Measurements from ENCODE around the gene TF.
"Not testable (repeated sequence)": the region's sequence is repeated elsewhere in the genome, so short reads cannot be mapped to it uniquely, and the experiment has no call there.

TF gene

DNA sequence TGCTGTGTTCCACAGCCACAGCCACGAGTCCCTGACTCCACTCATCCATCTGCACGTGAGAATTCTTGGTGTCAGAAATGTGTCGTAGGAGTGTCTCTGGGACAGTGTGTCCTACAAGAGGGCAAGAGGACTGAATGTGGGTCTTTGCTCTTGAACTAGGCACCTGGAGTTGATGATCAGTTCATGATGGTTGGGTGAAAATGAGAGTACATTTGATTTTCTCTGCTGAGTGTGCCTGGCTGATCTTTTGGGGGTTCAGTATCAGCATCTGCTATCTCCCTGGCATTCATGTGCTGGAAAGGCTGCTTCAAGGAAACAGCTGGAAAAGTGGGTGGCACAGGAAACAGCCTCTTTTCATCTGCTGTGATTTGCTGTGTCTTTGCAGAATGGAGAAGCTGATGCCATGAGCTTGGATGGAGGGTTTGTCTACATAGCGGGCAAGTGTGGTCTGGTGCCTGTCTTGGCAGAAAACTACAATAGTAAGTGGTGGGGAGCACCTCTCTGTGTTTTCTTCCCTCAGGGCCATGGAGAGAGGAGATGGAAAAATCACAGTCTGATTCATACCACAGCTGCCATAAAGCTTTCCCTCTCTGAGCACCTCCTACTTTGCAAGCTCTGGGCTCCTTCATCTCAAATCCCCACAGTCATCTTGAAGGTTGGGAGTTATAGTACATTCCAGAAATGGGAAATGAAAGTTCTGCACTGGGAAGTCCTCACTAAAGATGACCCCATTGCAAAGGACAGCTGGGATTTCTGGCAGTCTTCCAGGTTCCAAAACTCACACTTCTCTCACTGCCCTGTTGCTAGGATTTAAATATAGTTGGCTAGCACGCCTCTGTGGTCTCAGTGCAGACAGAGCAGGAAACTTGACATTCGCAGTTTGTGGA is 17.8 kb downstream of the TF start:
- no peak for DNase-seq (ENCODE audit: low read depth)

DNA sequence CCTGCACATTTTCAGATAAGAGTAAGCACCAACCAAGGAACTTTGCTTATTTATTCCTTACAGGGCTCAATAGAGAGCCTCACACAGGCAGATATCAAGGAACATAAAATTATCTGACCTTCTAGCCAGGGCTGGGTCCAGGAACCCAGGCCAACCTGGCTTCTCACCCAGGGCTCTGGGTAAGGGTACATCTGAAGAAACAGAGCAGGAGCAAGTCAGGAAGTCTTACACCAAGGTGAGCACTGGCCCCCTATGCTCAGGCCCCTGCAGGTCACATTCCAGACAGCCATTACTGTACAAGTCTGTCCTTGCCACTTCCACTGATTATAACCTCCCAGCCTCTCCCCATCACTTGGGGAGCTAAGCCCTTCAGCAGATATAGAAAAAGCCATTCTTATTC is 19.1 kb downstream of the TF start:
- no peak for DNase-seq (ENCODE audit: low read depth)

DNA sequence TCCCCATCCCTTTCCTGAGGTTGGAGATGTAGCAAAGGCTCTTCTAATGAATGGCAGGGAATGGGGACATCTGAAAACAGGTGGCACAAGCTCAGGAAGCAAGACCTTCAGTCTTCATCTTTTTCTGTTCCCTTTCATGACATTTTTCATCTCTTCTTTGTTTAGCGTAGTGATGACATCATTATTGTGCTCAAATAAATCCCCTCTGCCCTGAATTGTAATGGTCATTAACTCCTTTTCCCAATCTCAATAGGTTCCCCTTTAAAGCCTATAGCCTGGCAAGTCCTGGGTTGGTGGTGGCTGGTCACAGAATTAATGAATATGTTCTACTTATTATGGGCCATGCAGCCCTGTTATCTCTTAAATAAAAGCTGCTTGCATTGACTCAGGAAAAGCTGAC is 21.4 kb downstream of the TF start:
- DNase-seq (ENCODE audit: low read depth), result no peak

DNA sequence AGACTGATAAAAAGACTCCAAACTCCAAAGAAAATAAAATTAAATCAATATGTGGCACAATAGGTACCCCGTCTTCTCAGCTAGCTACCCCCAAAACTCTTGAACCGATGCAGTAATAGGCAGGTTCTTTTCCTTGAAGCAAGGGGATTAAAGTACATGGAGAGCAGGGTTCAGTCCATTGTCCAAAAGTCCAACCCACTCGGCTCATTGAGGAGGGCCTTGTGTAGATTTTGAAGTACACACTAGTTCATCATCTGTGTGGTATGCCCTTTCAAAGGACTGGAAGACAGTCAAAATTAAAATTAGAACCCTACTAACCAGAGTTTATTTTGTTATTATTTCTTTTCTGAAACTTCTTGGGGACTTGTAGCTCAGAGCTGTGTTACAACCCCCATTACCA is 23.3 kb downstream of the TF start:
- no peak for DNase-seq (ENCODE audit: low read depth)

DNA sequence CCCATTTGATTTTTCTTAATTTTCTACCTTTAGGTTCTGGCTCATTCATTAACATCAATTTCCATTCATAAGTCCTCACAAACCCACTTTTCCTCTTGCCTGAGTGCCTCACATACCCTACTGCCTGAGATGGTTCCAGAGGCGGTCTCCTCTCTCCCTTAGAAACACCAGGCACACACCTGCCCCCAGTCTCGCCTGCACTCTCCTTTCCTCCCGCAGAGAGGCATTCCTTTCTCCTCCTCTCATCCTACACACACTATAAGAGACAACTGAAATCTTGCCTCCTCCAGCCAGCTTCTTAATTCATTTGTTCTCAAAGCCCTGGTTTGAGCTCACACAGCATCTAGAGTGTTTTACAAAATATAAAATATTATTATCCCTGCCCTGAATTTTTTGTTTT is 27.5 kb downstream of the TF start:
- no peak for DNase-seq (ENCODE audit: low read depth)

DNA sequence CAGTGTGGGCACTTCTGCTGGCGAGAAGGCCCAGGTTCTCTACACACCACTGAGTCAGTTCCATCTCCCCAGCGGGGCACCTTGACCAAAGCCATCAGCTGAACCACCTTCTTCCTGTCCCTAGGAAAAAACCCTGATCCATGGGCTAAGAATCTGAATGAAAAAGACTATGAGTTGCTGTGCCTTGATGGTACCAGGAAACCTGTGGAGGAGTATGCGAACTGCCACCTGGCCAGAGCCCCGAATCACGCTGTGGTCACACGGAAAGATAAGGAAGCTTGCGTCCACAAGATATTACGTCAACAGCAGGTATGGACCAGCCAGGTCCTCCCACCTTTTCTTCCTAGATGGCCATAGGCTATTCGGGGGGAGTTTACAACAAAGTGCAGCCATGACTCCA is 29.1 kb downstream of the TF start:
- no peak for DNase-seq (ENCODE audit: low read depth)

DNA sequence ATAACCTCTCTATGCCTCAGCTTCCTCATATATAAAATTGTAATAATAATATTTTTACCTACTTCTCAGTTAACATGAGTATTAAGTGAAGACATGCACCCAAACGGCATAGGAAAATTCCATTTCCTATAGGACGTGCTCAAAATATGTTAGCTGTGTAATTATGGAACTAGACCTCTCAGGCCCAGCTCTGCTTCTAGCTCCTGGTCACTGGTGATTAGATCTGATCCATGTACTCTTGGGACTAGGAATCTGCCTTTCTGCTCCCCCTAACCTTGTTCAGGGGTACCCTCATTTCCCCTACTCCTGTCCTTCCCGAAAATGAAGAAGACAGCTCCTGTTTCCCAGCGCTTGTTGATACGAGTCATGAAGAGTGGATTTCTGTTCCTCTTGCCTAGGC is 29.6 kb downstream of the TF start:
- DNase-seq (ENCODE audit: low read depth), result no peak

DNA sequence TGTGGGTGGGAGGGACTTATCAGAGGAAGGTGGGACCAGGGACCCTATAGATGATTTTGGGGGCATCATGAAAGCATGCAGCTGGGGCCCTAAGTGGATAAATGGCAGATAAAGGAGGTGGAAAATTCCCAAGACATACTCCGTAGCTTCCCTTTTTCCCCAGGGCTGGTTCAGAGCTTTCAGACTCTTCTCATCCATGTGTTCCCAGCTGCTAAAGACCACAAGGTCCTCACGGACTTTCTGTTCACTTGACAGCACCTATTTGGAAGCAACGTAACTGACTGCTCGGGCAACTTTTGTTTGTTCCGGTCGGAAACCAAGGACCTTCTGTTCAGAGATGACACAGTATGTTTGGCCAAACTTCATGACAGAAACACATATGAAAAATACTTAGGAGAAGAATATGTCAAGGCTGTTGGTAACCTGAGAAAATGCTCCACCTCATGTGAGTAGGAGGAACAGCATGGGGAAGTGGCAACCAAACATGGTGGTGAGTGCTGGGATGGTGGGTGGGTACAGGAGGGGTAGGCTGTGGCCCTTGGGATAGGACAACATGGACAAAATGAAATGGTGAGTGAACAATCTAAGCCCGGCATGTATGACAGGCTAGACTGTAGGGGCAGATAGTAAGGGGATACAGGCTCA is 30.7 kb downstream of the TF start:
- no peak for DNase-seq (ENCODE audit: low read depth)

DNA sequence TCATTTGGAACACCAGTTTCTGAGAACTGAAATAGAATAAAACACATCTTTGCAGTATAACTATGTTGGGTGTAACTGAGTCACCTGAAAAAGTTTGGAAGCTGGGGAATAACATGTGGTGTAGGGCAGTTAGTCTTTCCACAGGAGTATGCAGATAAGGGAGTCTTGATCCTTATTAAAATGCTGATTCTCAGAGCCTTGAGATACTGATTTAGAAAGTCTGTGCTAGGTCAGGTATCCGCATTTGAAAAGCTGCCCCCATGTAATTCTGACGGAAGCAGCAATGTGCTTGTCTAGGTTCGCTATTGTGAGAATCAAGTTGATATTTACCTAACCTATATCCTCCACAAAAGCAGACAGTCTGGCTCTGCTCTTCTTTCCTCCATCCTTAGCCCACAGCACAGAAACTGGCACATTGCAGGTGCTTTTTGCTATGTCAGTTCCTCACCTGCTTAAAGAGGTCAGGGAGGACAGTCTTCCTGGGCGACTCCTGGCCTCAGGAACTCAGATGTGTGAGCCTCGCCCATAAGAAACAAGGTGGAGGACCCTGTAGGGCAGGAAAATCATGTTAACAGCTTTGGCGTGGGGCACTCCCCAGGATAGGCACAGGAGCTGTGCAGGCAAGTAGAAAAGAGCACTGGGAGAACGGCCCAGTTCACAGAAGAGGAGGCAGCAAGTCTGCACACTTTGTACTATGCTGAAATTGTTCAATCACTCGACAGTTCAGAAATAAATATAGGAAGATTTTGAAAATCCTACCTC is 31.8 kb downstream of the TF start:
- DNase-seq (ENCODE audit: low read depth), result no peak

DNA sequence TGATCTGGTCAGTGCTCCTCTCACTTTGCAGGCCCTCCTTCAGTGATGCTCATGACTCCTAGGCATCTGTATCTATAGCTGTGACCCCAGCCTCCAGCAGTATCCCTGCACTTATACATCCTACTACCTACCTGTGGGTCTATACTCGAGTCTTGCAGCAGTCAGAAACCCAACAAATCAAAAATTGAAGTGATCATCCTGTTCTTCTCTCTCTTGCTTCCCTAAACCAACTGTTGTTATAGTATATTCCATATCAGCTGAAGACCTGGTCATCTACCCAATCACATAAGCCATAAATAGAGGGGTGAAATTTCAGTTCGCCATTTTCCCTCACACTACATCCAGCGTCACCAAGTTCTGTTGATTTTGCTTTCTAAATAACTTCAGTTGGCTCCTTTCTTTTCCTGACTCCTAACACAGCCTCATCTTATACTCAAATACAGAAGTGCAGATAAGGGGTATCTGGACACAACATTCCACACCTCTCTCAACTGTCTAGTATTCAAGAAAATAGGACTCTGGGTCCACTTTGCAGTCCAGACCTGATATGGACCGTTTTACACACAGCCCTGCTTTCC is 33.5 kb downstream of the TF start:
- DNase-seq (ENCODE audit: low read depth), result no peak

DNA sequence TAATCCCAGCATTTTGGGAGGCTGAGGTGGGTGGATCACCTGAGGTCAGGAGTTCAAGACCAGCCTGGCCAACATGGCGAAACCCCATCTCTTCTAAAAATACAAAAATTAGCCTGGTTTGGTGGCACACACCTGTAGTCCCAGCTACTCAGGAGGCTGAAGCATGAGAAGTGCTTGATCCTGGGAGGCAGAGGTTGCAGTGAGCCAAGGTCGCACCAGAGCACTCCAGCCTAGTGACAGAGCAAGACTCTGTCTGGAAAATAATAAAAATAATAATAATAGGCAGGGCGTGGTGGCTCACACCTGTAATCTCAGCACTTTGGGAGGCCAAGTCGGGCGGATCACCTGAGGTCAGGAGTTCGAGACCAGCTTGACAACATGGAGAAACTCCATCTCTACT is 34.6 kb downstream of the TF start:
- not testable (repeated sequence) for DNase-seq (ENCODE audit: low read depth)

DNA sequence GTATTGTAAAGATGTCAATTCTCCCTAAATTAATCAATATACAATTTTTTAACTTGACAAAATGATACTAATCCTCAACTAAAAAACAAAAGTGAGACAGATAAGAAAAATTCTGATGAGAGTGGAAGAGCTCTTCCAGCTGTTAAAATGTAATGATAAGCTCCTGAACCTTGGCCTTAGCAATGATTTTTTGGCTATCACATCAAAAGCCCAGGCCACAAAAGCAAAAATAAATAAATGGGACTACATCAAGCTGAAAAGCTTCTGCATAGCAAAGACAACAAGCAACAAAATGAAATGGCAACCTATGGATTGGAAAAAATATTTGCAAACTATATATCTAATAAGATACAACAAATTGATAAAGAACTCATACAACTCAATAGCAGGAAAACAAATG is 35.4 kb downstream of the TF start:
- no peak for DNase-seq (ENCODE audit: low read depth)

DNA sequence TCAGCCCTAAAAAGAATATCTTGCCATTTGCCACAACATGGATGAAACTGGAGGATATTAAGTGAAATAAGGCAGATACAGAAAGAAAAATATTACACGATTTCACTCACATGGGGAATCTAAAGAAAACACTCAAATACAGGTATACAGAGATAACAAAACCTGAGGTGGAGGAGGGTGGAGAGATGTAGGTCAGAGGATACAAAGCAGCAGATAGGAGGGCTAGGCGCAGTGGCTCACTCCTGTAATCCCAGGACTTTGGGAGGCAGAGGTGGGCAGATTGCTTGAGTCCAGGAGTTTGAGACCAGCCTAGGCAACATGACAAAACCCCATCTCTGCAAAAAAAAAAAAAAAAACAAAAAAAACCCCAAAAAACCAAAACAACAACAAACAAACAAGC is 36.3 kb downstream of the TF start:
- no peak for DNase-seq (ENCODE audit: low read depth)

DNA sequence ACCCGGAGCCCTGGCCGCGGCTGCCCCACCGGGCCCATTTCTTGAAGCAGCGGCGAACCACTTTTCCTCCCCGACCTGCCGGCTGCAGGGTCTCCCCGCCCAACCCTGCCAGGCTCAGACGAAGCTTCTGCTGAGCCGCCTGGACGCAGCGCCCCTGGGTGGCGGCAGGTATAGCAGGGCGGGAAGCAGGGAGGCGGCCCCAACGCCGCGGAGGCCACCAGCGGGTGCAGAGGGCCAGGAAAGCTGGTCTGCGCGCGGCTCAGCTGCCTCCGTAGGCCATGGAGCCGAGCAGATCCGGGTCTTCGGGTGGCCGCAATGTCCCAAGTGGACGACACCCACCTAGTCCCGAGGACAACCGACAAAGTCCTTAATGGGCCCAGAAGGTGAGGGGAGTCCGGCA is 37.6 kb downstream of the TF start:
- no peak for DNase-seq (ENCODE audit: low read depth)

DNA sequence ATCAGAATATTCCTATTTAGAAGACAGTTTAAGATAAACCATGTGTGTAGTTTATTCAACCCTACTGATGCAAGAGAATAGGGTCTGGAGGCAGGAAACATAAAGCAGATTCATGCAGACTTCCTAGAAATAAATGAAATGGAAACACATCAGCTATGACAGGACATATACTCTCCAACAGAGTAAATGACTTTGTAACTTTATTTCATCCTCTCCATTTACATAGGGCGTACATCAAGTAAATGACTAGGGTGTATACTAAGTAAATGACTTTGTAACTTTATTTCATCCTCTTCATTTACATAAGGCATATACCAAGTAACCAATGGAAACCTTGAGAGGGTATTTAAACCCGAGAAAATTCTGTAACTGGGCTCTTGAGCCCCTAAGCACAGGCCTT is 41.8 kb downstream of the TF start:
- DNase-seq (ENCODE audit: low read depth), result no peak

DNA sequence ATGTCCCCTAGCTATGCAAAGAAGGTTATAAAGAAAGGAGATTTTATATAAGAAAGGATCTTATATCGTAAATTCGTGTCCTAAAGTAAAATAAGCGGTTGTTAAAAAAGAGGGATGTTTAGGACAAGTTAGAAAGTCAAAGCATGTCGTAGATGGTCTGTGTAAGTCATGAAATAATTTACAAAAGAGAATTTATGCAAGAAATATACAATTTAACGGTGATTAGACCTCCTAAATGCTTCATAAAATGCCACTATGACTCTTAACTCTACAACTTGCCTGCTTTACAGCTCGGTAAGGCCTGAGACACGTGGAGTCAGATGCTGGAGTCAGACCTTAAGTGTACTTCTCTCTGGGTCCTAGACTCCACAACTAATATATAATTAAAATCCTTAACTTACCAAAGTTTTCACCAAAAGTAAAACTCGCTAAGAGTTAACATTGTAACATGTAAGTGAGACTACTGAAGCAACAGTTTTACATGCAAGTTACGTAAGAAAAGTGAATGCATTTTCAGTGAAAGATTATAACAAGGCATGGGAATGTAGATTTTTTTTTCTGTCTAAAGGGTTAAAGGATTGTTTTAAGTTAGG is 46.1 kb downstream of the TF start:
- DNase-seq (ENCODE audit: low read depth), result no peak

DNA sequence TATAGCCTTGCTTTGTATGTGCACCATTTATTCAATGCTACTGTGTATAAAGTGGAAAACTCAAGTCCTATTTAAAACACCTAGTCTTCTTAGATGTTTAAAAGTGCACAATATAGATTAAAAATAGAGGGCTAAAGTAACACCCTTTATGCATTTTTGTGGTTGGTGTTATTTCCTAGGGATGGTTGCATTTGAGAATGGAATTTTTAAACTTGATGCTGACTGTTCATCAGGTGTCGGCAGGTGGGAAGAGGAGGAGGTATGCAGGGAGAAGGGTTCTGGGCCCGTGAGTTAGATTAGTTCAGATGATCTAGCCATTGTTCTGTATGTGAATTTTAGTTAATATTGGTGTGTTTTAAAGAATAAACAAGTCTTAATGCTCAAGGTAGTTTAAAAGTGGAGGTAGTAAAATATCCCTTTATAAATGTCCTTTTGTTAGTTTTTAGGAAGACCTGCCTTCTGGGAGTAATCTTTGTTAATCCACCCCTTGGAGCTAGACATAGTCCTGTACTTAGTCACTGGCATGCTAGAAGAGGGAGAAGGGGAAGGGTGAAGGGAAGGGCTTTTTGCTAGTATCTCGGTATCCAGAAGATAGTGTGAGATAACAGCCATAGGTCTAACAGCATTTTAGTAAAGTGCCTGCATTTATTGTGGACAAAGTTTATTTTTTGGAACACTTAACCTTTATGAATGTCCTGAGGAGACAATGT is 51.4 kb downstream of the TF start:
- DNase-seq (ENCODE audit: low read depth), result no peak

DNA sequence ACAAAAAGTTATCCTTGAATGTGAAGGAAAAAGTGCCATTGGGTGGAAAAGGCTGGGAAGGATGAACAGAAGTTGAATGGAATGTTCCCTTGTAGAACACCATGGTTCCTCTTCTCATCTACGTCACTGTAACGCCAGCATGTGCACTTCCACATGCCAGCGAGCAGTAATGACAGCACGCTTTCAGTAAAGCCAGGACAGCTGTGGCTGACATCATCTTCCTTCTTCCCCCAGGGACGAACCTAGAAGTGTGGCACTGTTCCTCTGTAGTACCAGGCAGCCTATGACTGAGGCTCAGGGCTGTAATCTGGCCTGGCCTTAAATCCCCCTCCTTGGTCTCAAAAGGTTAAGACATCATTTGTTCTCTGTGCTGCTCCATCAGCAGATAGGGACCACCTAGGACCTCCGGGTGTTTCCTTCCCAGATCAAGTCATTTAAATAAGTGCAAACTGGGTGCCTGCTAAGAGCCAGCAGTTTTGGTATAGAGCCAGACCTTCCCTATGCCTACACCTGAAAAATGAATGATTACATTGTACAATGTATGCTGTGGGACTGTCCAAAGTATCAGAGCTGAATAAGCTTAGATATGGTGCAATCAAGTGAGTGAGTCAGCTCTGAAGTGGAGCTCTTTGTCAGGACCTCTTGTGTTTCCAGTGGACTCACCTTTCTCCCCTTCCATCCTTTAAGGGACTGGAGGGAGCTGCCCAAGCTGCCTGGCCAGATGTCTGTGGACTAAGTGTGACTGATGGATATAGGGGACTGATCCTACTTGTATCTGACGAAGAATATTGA is 53.8 kb downstream of the TF start:
- DNase-seq (ENCODE audit: low read depth), result no peak

DNA sequence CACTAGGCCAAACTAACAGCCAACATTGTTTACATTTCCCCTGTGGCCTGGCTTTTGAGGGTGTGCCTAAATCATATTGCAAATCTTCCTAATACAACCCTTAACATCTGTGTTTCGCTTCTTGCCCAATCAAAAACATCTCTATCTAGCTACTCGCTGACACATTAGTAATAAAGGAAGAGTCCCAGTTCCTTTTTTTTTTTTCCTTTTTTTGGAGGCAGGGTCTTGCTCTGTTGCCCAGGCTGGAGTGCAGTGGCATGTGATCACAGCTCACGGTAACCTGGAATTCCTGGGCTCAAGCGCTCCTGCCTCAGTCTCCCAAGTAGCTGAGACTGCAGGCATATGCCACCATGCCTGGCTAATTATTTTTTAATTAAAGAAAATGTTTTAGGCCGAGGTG is 57.3 kb downstream of the TF start:
- no peak for DNase-seq (ENCODE audit: low read depth)

DNA sequence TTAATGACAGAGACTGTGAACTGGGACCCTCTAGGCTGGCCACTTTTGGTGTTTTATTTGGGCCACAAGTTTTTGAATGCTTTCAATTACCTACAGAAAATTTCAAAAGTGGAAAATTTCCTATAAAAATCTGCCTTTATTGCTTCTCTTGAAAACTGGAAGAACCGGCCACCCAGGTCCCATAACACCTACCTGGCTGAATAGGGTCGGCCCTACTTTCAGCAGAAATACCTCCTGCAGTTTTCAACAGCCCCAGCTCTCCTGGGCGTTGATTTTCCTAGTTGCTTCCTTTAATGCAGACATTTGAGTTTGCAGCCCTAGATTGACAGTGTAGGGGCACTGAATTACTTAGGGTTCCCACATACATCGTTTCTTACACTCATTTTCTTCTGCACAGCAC is 58.7 kb downstream of the TF start:
- DNase-seq (ENCODE audit: low read depth), result no peak

DNA sequence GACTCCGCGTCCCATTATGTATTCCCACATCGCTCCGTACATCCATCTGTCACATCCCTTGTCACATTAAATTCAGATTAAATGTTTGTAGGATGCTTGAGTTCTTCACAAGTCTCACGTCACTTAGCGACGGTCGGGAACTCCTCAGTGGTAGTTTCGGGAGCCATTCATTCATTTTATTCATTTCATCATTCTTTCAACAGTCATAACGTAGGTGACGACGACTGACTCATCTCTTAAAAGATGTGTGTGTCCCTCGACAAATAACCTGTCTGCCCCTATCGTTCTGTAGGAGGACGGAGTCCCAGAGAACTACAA is 59.1 kb downstream of the TF start:
- no peak for DNase-seq (ENCODE audit: low read depth)
